Subcutaneous abdominal adipose tissue (tissue), 5 donors: ENCODE results near the gene TEX264.

Experiments
- H3K27ac ChIP-seq: one replicate; pipeline ENCODE4 v1.7.0; 2013; ENCODE audit warnings: low read depth, mild to moderate bottlenecking, inconsistent platforms, low read length, moderate library complexity
- H3K27me3 ChIP-seq, 5 donors: one replicate each; pipeline ENCODE4 v1.7.0; 2013; ENCODE audit warnings: low read length in 5 of 5, inconsistent platforms in 1 of 5; ENCODE audit not compliant: control insufficient read depth in 5 of 5, insufficient read depth in 4 of 5
- H3K36me3 ChIP-seq, 5 donors: one replicate each; pipeline ENCODE4 v1.7.0; 2013; ENCODE audit warnings: low read length in 5 of 5; ENCODE audit not compliant: control insufficient read depth in 5 of 5, insufficient read depth in 5 of 5
- H3K4me1 ChIP-seq, 5 donors: one replicate each; pipeline ENCODE4 v1.7.0; 2013; ENCODE audit warnings: low read length in 5 of 5, mild to moderate bottlenecking in 3 of 5, moderate library complexity in 1 of 5; ENCODE audit not compliant: control insufficient read depth in 5 of 5, insufficient read depth in 5 of 5
- H3K4me3 ChIP-seq, 5 donors: one replicate each; pipeline ENCODE4 v1.7.0; 2013; ENCODE audit warnings: low read length in 5 of 5, low read depth in 1 of 5
- H3K9ac ChIP-seq, 5 donors: one replicate each; pipeline ENCODE4 v1.7.0; 2013; ENCODE audit warnings: low read length in 5 of 5, mild to moderate bottlenecking in 4 of 5, moderate library complexity in 3 of 5
- H3K9me3 ChIP-seq, 5 donors: one replicate each; pipeline ENCODE4 v1.7.0; 2013; ENCODE audit warnings: low read length in 5 of 5; ENCODE audit not compliant: control insufficient read depth in 5 of 5
- donor health status: healthy.
- donor health status: healthy.
- donor health status: healthy.
- donor health status: healthy.
- donor health status: healthy.

The TEX264 gene

GRCh38 chr3:51680663-51681230, 9.7 kb downstream of the TEX264 start:
- Histone ChIP-seq H3K9me3 (no peaks in the 10 kb centered on the region), H3K9ac (peak overlapping the region in 3 of 5 donors; percentile 2 to 49 (median 13)), H3K27me3 (no peaks in the 10 kb centered on the region), H3K4me3 (no peak overlapping the region), H3K27ac (peak overlapping the region; percentile 45), H3K4me1 (peaks cover 8 to 61% (median 30%) of the 10 kb centered on the region in 5 donors), H3K36me3 (peaks cover 0 to 64% (median 33%) of the 10 kb centered on the region in 5 donors)

- H3K4me1 ChIP-seq: peaks cover 8 to 68% (median 34%) of the 10 kb centered on the region in 5 donors
- H3K27ac ChIP-seq: no peak overlapping the region
Measured at GRCh38 chr3:51681453-51681852, 10.4 kb downstream of the TEX264 start.

GRCh38 chr3:51682079-51682478, 11.0 kb downstream of the TEX264 start:
- H3K4me3 ChIP-seq: no peak overlapping the region
- H3K9ac ChIP-seq: peak overlapping the region in 1 of 5 donors; percentile 49
- no peak overlapping the region for H3K27ac ChIP-seq
- peaks cover 0 to 56% (median 32%) of the 10 kb centered on the region in 5 donors for H3K36me3 ChIP-seq
- H3K4me1 ChIP-seq: peaks cover 10 to 74% (median 38%) of the 10 kb centered on the region in 5 donors
- no peaks in the 10 kb centered on the region for H3K27me3 ChIP-seq
- no peaks in the 10 kb centered on the region for H3K9me3 ChIP-seq

More at GRCh38 chr3:51681453-51681852, 10.4 kb downstream of the TEX264 start:
- Histone ChIP-seq H3K9me3 (no peaks in the 10 kb centered on the region), H3K9ac (peak overlapping the region in 2 of 5 donors; percentile 2 to 49), H3K36me3 (peaks cover 0 to 61% (median 34%) of the 10 kb centered on the region in 5 donors), H3K27me3 (no peaks in the 10 kb centered on the region), H3K4me3 (peak overlapping the region in 1 of 5 donors; percentile 18)

- H3K27ac ChIP-seq: no peak overlapping the region
- H3K4me3 ChIP-seq: no peak overlapping the region
- H3K36me3 ChIP-seq: peaks cover 0 to 56% (median 32%) of the 10 kb centered on the region in 5 donors
- H3K9ac ChIP-seq: no peak overlapping the region
- peaks cover 12 to 79% (median 43%) of the 10 kb centered on the region in 5 donors for H3K4me1 ChIP-seq
- H3K9me3 ChIP-seq: no peaks in the 10 kb centered on the region
- H3K27me3 ChIP-seq: no peaks in the 10 kb centered on the region
Measured at GRCh38 chr3:51682526-51682925, 11.5 kb downstream of the TEX264 start.

- Histone ChIP-seq H3K27me3 (no peaks in the 10 kb centered on the region), H3K4me3 (no peak overlapping the region), H3K9ac (no peak overlapping the region), H3K36me3 (peaks cover 0 to 56% (median 38%) of the 10 kb centered on the region in 5 donors), H3K27ac (no peak overlapping the region), H3K9me3 (no peaks in the 10 kb centered on the region), H3K4me1 (peaks cover 14 to 84% (median 46%) of the 10 kb centered on the region in 5 donors)
Measured at GRCh38 chr3:51683566-51683965, 12.5 kb downstream of the TEX264 start.

- H3K9ac ChIP-seq: peak overlapping the region in 3 of 5 donors; percentile 17 to 75 (median 48)
- no peaks in the 10 kb centered on the region for H3K9me3 ChIP-seq
- H3K27me3 ChIP-seq: no peaks in the 10 kb centered on the region
- H3K27ac ChIP-seq: peak overlapping the region; percentile 89
- peaks cover 14 to 88% (median 44%) of the 10 kb centered on the region in 5 donors for H3K4me1 ChIP-seq
- peaks cover 0 to 52% (median 37%) of the 10 kb centered on the region in 5 donors for H3K36me3 ChIP-seq
- no peak overlapping the region for H3K4me3 ChIP-seq
Measured at GRCh38 chr3:51684971-51685751, 14.1 kb downstream of the TEX264 start.

GRCh38 chr3:51686056-51686455, 15.0 kb downstream of the TEX264 start:
- Histone ChIP-seq H3K4me3 (peak overlapping the region in 1 of 5 donors; percentile 12), H3K27me3 (no peaks in the 10 kb centered on the region), H3K9ac (peak overlapping the region in 4 of 5 donors; percentile 14 to 75 (median 38)), H3K36me3 (peaks cover 0 to 57% (median 40%) of the 10 kb centered on the region in 5 donors), H3K4me1 (peaks cover 12 to 87% (median 38%) of the 10 kb centered on the region in 5 donors), H3K9me3 (no peaks in the 10 kb centered on the region), H3K27ac (peak overlapping the region; percentile 89)

- Histone ChIP-seq H3K36me3 (peaks cover 0 to 61% (median 46%) of the 10 kb centered on the region in 5 donors), H3K27me3 (no peaks in the 10 kb centered on the region), H3K4me1 (peaks cover 11 to 86% (median 34%) of the 10 kb centered on the region in 5 donors), H3K9ac (peak overlapping the region in 4 of 5 donors; percentile 20 to 75 (median 24)), H3K27ac (peak overlapping the region; percentile 89), H3K4me3 (peak overlapping the region in 2 of 5 donors; percentile 4 to 18), H3K9me3 (no peaks in the 10 kb centered on the region)
Measured at GRCh38 chr3:51686512-51687215, 15.6 kb downstream of the TEX264 start.

GRCh38 chr3:51687431-51688205, 16.6 kb downstream of the TEX264 start:
- Histone ChIP-seq H3K9ac (peak overlapping the region in 3 of 5 donors; percentile 20 to 34 (median 21)), H3K36me3 (peaks cover 0 to 71% (median 55%) of the 10 kb centered on the region in 5 donors)

More at GRCh38 chr3:51687431-51688205, 16.6 kb downstream of the TEX264 start:
- Histone ChIP-seq H3K27me3 (no peaks in the 10 kb centered on the region), H3K27ac (peak overlapping the region; percentile 89), H3K4me3 (peak overlapping the region in 2 of 5 donors; percentile 4 to 9), H3K9me3 (no peaks in the 10 kb centered on the region), H3K4me1 (peaks cover 8 to 77% (median 25%) of the 10 kb centered on the region in 5 donors)
